ENCODE measurements around the gene WNK4.

Gene WNK4

DNA sequence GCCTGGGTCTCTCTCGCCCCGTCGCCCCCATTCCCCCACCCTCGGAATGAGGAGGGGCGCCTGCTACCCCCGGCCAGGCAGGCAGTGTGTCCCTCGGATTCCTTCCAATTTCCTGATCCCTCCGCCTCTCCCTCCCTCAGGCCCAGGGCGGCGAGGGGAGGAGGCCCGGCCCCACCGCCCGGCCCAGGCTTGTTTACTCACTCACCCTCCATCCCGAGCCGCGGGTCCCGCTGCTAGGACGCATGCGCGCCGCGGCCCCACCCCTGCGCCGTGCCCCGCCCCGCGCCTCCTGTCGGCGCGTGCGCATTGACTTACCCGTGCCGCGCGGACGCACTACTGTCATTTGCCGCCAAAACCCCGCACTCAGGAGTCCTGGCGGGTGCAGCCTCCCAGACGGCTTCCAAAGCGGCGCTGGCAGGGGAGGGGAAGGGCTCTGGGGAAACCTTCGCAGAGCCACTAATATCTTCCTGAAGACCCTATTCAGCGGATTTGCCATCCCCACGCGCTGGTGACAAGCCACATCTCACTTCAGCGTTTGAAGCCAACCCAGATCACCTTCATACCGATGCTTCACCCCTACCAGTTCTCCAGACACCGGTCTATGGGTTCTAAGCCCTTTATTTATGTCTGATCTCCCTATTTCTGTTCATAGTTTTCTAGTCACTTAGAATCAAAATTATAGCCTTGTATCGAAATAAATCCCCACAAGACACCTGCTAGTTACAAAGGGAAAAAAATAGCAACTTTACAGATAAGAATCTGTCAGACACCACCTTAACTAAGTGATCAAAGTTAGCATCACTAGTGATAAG lies 35.4 kb upstream of the WNK4 start, which contains the start of gene EZH1:
Gene EZH1, minus strand, starts transcription at position 235 of the 812 bp plus-strand sequence. CDS start 16,099 bp downstream, outside the sequence.
- TF ChIP-seq POLR2AphosphoS5 (IDR thresholded peaks at IDR 0.05; ENCODE audit: low read depth, low read length) (peak; percentile 57; the same call in 1 of the 2 replicates), SIN3A (IDR thresholded peaks at IDR 0.05; ENCODE audit: borderline replicate concordance, insufficient read depth, low read length) (no peak), FOXP2 (optimal IDR thresholded peaks at IDR 0.05; ENCODE audit: borderline replicate concordance, extremely low read depth, extremely low read length, insufficient read depth) (peak; percentile 94), TAF1 (IDR thresholded peaks at IDR 0.05; ENCODE audit: borderline replicate concordance, insufficient read depth, low read length) (no peak; the same call in 1 of the 2 replicates)
- TF ChIP-seq, protein P1, sequence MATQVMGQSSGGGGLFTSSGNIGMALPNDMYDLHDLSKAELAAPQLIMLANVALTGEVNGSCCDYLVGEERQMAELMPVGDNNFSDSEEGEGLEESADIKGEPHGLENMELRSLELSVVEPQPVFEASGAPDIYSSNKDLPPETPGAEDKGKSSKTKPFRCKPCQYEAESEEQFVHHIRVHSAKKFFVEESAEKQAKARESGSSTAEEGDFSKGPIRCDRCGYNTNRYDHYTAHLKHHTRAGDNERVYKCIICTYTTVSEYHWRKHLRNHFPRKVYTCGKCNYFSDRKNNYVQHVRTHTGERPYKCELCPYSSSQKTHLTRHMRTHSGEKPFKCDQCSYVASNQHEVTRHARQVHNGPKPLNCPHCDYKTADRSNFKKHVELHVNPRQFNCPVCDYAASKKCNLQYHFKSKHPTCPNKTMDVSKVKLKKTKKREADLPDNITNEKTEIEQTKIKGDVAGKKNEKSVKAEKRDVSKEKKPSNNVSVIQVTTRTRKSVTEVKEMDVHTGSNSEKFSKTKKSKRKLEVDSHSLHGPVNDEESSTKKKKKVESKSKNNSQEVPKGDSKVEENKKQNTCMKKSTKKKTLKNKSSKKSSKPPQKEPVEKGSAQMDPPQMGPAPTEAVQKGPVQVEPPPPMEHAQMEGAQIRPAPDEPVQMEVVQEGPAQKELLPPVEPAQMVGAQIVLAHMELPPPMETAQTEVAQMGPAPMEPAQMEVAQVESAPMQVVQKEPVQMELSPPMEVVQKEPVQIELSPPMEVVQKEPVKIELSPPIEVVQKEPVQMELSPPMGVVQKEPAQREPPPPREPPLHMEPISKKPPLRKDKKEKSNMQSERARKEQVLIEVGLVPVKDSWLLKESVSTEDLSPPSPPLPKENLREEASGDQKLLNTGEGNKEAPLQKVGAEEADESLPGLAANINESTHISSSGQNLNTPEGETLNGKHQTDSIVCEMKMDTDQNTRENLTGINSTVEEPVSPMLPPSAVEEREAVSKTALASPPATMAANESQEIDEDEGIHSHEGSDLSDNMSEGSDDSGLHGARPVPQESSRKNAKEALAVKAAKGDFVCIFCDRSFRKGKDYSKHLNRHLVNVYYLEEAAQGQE (IDR thresholded peaks at IDR 0.05; ENCODE audit: insufficient read depth in 1 of 2, low read depth in 2 of 2, low read length in 2 of 2), result 0 out of 4 replicates have a peak, but pooled peaks of 1 of the 2 experiments have one; percentile 28

DNA sequence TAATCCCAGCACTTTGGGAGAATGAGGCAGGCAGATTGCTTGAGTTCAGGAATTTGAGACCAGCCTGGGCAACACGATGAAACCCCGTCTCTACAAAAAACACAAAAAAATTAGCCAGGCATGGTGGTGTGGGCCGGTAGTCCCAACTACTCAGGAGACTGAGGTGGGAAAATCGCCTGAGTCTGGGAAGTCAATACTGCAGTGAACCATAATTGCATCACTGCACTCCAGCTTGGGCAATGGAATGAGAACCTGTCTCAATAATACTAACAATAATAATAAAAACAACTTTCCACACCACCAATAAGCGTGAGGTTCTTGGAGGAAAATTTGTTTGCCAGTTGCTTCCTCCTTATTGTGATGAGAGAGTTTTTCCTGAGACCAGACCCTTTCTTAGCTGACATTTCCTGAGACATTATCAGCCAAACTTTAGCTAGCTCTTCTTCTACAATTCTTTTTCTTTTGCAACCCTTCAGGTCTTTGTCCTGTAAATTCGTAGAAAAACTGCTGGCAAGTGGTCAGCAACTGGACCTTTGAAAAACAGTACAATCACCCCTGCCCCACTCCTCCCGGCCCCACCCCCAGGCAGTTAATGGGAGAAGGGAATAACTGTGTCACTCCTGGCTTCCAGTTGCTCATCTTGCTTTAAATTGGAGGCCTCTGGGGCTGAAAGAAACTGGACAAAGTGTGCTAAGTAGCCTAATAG lies 32.1 kb upstream of the WNK4 start:
- TF ChIP-seq, protein P1 (IDR thresholded peaks at IDR 0.05; ENCODE audit: insufficient read depth in 1 of 2, low read depth in 2 of 2, low read length in 2 of 2), result no peak
- TF ChIP-seq FOXP2 (optimal IDR thresholded peaks at IDR 0.05; ENCODE audit: borderline replicate concordance, extremely low read depth, extremely low read length, insufficient read depth) (no peak), SIN3A (IDR thresholded peaks at IDR 0.05; ENCODE audit: borderline replicate concordance, insufficient read depth, low read length) (no peak), TAF1 (IDR thresholded peaks at IDR 0.05; ENCODE audit: borderline replicate concordance, insufficient read depth, low read length) (no peak), POLR2AphosphoS5 (IDR thresholded peaks at IDR 0.05; ENCODE audit: low read depth, low read length) (no peak)

DNA sequence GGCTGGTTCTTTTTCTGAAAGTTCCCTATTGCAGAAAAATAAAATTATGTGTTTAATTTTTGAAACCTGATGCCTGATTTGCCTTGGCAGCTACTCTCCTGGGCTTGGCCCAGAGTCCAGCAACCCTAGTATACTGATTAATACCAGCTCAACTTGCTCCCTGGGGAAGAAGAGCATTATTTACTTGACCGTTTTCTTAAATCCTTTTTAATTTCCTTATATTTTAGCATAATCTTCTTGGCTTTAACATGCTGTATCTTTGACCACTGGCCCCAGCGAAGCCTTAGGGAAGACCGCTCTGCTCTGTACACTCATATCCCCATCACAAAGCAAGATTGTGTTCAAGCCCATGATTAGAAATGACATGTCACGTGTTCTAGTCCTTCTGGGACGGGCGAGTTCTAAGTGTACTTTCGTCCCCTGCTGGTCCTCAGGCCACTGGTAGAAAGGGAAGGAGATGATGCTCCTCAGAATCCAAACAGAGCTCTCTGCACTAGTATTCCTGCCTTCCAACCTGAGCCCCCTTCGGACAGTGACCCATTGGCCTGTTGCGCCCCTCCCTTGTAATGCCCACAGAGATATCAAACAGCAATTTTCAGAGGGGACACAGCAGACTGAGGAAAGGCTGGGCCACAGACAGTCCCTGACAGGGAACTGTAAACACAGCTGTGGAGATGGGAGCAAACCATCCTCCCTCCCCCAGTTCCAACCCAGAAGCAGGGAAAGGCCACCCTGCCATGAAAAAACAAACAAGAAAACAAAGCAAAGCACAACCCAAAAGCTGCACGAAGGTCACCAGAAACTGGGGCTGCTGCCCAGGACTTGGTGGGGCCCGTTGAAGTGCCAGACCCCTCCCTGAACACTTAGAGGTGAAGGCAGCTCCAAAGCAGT lies 31.3 kb upstream of the WNK4 start:
- no peak for TF ChIP-seq POLR2AphosphoS5 (IDR thresholded peaks at IDR 0.05; ENCODE audit: low read depth, low read length)
- TF ChIP-seq SIN3A (IDR thresholded peaks at IDR 0.05; ENCODE audit: borderline replicate concordance, insufficient read depth, low read length), result no peak
- TF ChIP-seq, protein P1 (IDR thresholded peaks at IDR 0.05; ENCODE audit: insufficient read depth in 1 of 2, low read depth in 2 of 2, low read length in 2 of 2), result no peak
- TF ChIP-seq FOXP2 (optimal IDR thresholded peaks at IDR 0.05; ENCODE audit: borderline replicate concordance, extremely low read depth, extremely low read length, insufficient read depth), result no peak
- no peak for TF ChIP-seq TAF1 (IDR thresholded peaks at IDR 0.05; ENCODE audit: borderline replicate concordance, insufficient read depth, low read length)

DNA sequence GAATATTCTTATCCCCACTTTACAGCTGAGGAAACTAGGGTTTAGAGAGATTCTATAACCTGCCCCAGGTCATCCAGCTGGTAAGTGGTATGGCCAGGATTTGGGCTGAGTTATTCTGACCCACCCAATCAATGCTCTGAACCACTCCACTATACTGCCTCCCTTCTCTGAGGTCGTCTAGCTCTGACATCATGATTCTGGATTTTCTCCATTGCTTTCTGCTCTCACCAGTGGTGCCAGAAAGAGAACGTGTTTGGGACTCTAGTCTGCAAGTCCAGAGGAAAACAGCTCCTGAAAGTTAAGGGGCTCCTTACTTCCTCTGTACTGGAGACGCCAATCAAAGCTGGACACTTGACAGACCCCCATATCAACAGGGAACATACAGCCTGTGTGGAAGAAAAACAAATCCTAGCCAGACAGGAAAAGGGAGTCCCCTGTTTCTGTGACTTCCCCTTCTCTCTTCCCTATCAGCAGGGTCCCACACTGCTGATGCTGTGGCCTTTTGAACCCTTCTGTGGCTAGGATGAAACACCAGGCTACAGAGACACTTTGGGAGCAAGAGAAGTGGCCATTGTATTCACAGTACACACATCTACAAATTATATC lies 29.6 kb upstream of the WNK4 start:
- TF ChIP-seq POLR2AphosphoS5 (IDR thresholded peaks at IDR 0.05; ENCODE audit: low read depth, low read length) (no peak), SIN3A (IDR thresholded peaks at IDR 0.05; ENCODE audit: borderline replicate concordance, insufficient read depth, low read length) (no peak), FOXP2 (optimal IDR thresholded peaks at IDR 0.05; ENCODE audit: borderline replicate concordance, extremely low read depth, extremely low read length, insufficient read depth) (no peak), TAF1 (IDR thresholded peaks at IDR 0.05; ENCODE audit: borderline replicate concordance, insufficient read depth, low read length) (no peak)
- TF ChIP-seq, protein P1 (IDR thresholded peaks at IDR 0.05; ENCODE audit: insufficient read depth in 1 of 2, low read depth in 2 of 2, low read length in 2 of 2), result no peak

Measured in PFSK-1 (cell line).